Effector memory CD4-positive, alpha-beta T cell (primary cell): ENCODE results near the gene DECR2.

Source experiments
- DNase-seq, 3 donors: peaks; one replicate each; pipeline ENCODE4 v3.0.0-alpha.2; 2020
- H3K27ac ChIP-seq: 2 replicates; pipeline ENCODE4 v1.7.0; 2013; ENCODE audit warnings: mild to moderate bottlenecking, low read length, moderate library complexity; ENCODE audit not compliant: insufficient read depth, poor library complexity, severe bottlenecking
- H3K27me3 ChIP-seq: replicated peaks from 2 replicates; pipeline ENCODE4 v1.7.0; 2013; ENCODE audit warnings: mild to moderate bottlenecking, low read length; ENCODE audit not compliant: insufficient read depth, control insufficient read depth, poor library complexity, severe bottlenecking
- H3K36me3 ChIP-seq: 2 replicates; pipeline ENCODE4 v1.7.0; 2013; ENCODE audit warnings: mild to moderate bottlenecking, low read length, moderate library complexity; ENCODE audit not compliant: control insufficient read depth, insufficient read depth
- H3K4me1 ChIP-seq: 2 replicates; pipeline ENCODE4 v1.7.0; 2013; ENCODE audit warnings: low read length, mild to moderate bottlenecking; ENCODE audit not compliant: control insufficient read depth, insufficient read depth, poor library complexity, severe bottlenecking
- H3K4me3 ChIP-seq: 2 replicates; pipeline ENCODE4 v1.7.0; 2013; ENCODE audit warnings: low read length, low read depth, mild to moderate bottlenecking; ENCODE audit not compliant: insufficient read depth, poor library complexity, severe bottlenecking
- H3K9me3 ChIP-seq: 2 replicates; pipeline ENCODE4 v1.7.0; 2013; ENCODE audit warnings: mild to moderate bottlenecking, low read length, moderate library complexity; ENCODE audit not compliant: control insufficient read depth
- total RNA-seq, 3 donors: gene quantifications; one replicate each; lab custom pipeline; 2026; lab: John Stamatoyannopoulos, UW

DECR2 gene, protein sequence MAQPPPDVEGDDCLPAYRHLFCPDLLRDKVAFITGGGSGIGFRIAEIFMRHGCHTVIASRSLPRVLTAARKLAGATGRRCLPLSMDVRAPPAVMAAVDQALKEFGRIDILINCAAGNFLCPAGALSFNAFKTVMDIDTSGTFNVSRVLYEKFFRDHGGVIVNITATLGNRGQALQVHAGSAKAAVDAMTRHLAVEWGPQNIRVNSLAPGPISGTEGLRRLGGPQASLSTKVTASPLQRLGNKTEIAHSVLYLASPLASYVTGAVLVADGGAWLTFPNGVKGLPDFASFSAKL
- total RNA-seq, result 2.1 to 3.5 (median 2.2) reads per million in 3 donors

DNA sequence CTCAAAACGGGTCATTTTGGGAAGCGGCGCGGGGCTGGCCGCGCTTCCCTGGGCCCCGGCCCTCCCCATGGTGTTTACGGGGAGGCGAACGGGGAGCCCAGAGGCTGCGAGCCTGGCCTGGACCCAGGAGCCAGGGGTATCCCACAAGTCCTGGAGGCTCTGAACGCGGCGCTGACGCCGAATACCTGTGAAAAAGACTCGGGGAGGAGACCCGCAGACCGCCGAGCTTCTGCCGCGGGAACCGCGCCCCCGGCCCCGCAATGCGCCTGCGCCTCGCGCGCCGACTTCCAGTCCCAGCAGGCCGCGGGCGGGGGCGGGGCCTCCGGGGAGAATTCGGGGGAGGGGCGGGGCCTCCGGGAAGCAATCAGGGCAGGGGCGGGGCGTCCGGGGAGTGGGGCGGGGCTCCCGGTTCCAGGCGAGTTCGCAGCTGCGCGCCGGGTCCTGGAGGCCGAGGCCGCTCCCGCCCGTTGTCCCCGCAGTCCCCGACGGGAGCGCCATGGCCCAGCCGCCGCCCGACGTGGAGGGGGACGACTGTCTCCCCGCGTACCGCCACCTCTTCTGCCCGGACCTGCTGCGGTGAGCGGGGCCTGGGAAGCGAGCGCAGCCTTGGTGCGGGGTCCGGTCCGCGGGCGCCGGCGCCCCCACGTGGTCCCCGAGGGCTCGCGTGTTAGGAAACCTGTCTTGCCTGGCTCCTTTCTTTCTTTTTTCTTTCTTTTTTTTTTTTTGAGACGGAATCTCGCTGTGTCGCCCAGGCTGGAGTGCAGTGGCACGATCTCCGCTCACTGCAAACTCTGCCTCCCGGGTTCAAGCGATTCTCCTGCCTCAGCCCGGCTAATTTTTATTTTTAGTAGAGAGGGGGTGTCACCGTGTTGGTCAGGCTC is at the start of gene DECR2:
DECR2 (plus strand) TSS at position 418 of the 881 bp plus-strand sequence; CDS start at position 497, 79 bp downstream.
- H3K27ac ChIP-seq, result peak within 1 kb of the TSS; percentile 82
- H3K4me1 ChIP-seq, result peaks cover 2% of the 10 kb centered on the region
- H3K4me3 ChIP-seq, result peak within 1 kb of the TSS; percentile 81
- H3K9me3 ChIP-seq, result no peaks in the 10 kb centered on the region
- DNase-seq, result peak; percentile 97
- no peaks in the 10 kb centered on the region for H3K27me3 ChIP-seq
- no peaks in the 10 kb centered on the region for H3K36me3 ChIP-seq

DNA sequence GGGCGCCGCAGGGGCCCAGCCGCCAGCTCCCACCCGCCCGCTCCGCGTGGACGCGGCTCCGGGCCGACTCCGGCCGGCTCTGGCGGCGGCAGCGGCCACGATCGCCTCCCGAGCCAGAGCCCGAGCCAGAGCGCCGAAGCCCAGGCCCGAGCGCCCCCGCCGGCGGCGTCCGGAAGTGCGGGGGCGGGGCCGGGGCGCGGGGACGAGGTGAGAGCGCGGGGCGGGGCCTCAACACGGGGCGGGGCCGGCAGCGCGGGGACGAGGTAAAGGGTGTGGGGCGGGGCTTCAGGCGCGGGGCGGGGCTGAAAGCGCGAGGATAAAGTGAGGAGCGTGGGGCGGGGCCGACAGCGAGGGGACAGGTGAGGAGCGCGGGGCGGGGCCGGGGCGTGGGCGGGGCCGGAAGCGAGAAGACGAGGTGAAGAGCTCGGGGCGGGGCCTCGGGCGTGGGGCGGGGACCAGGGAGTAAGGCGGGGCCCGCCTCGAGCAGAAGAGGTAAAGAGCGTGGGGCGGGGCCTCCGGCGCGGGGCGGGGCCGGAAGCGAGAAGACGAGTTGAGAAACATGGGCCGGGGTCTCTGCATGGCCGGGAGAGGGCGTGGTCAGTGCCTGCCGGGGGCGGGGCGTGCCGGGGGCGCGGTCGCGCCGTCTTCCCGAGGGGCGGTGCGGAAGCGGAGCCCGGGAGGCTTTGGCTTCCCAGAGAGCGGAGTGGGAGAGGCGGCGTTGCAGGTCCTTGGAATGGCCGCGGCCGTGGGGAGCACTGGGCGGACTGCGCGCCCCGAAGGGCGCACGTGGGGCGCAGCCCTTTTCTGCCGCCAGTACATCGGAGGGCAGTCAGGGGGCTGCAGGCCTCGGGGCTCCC is 48.9 kb upstream of the DECR2 start, which contains the start of gene AXIN1:
AXIN1 (minus strand) TSS at position 177 of the 857 bp plus-strand sequence. CDS start 5,698 bp downstream, outside the sequence.
- no peaks in the 10 kb centered on the region for H3K27me3 ChIP-seq
- no peaks in the 10 kb centered on the region for H3K36me3 ChIP-seq
- H3K9me3 ChIP-seq, result no peaks in the 10 kb centered on the region
- peak within 1 kb of the TSS; percentile 48 for H3K27ac ChIP-seq
- H3K4me3 ChIP-seq, result peak within 1 kb of the TSS; percentile 52
- peaks cover 50% of the 10 kb centered on the region for H3K4me1 ChIP-seq
- peak; percentile 100 for DNase-seq

DNA sequence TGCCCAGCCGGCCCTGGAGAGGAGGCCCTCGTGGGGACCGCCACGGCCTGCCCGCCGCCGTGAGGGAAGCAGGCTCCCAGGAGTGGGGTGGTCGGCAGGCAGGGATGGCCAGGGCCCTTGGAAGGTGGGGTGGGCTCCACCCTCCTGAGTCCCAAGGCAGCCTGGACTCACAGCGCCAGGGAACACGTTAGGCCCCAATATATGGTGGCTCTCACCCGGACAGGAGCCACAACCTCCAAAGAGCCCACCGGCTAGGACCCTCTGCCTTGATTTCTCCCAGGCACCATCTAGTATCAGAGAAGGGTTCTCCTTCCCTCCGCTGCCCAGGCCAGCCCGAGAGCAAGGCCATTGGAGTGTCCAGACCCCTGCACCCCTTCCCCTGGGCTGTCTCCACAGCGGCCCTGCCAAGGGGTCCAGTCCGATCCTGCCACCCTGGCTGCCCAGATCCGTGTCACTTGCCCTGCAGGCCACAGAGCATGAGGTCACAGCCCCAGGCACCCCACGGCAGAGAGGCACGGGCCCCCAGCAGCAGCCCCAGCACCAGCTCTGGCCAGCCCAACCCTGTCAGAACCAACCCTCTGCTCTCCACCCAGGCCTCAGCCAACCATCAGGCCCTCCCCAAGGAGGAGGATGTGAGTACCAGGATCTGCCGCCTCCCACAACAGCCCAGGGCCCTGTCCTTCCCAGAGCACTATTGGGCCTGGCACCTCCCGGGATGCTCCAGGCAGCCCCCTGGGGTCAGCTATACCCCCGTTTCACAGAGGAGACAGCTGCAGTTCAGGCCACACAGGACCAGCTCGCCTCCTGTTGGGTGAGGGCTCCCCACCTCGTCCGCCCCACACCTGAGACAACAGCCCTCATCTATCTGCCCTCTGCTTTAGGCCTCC is 48.0 kb upstream of the DECR2 start:
- DNase-seq, result no peak
- Histone ChIP-seq H3K36me3 (no peaks in the 10 kb centered on the region), H3K27ac (peak overlapping the region; percentile 46), H3K4me1 (peaks cover 49% of the 10 kb centered on the region), H3K9me3 (no peaks in the 10 kb centered on the region), H3K4me3 (peak overlapping the region; percentile 33), H3K27me3 (no peaks in the 10 kb centered on the region)

DNA sequence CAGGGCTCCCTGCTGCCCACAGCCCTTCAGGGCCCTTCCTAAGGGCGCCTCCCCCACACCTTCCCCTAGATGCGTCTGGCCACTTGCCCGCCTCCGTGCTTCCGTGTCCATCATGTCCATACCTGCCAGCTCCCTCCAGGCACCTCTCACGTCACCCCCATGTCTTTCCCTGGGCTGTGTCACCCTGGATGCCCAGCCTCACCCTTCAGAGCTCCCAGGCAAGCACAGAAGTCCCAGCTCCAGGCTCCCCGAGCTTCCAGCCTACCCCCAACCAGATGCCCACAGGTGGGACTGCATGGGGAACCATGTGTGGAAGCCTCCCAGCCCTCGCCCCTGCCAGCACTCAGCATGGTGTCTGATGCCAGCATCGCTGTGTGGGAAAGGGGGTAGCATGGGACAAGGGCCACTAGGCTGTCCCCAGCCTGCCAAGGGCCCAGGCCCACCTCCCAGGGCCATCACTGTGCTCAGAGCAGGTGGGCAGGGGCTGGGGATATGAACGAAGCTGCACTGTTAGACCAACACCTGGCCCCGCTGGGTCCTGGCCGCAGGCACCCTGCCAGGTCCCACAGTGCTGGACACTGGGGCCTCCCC is 47.3 kb upstream of the DECR2 start:
- H3K4me3 ChIP-seq, result peak overlapping the region; percentile 33
- no peaks in the 10 kb centered on the region for H3K27me3 ChIP-seq
- H3K4me1 ChIP-seq, result peaks cover 47% of the 10 kb centered on the region
- H3K9me3 ChIP-seq, result no peaks in the 10 kb centered on the region
- DNase-seq, result no peak
- H3K27ac ChIP-seq, result peak overlapping the region; percentile 46
- H3K36me3 ChIP-seq, result no peaks in the 10 kb centered on the region

DNA sequence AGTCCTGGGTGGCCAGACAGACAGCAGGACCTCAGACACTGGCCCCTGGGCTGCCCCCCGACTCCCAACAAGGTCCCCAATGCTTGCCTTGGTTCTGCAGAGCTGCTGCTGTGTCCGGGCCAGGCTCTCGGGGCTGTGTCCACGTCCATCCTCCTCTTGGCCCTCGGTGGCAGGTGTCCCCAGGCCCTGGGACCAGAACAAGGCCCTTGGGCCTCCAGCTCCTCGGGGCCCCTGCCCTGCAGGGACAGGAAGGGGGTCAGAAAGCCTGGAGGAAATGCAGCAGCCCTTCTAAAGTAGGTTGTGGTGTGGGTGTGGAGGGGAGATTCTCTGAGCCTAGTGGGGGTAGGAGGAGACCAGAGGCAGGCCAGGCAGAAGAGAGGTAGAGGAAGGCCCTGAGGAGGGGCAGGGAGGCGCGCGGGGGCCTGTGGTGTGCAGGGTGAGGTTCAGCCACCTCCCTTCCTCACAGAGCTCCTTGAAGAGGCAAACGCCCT is 46.7 kb upstream of the DECR2 start:
- DNase-seq, result peak in 2 of 3 donors; percentile 32 to 36
- H3K27me3 ChIP-seq, result no peaks in the 10 kb centered on the region
- H3K36me3 ChIP-seq, result no peaks in the 10 kb centered on the region
- H3K27ac ChIP-seq, result peak overlapping the region; percentile 46
- no peaks in the 10 kb centered on the region for H3K9me3 ChIP-seq
- peaks cover 47% of the 10 kb centered on the region for H3K4me1 ChIP-seq
- H3K4me3 ChIP-seq, result peak overlapping the region; percentile 33

DNA sequence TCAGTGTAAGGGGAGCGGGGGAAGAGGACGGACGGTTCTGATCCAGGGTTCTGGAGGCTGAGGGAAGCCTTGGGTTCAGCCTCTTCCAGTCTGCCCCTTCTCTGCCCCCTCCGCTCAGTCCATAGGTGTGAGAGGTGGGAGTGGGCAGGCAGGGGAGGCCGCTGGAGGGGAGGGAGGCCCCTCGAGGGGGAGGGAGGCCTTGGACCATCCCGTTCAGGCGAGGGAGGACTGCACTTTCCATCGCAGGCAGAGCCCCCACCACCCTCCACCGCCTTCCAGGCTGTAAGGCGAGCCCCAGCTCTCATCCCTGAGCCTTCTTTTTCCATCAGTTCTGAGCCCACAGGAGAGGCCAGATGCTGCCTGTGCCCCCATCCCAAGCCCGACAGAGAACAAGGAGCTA is 44.9 kb upstream of the DECR2 start:
- Histone ChIP-seq H3K4me1 (peaks cover 45% of the 10 kb centered on the region), H3K4me3 (no peak overlapping the region), H3K36me3 (no peaks in the 10 kb centered on the region), H3K9me3 (no peaks in the 10 kb centered on the region), H3K27ac (no peak overlapping the region), H3K27me3 (no peaks in the 10 kb centered on the region)
- DNase-seq, result no peak

DNA sequence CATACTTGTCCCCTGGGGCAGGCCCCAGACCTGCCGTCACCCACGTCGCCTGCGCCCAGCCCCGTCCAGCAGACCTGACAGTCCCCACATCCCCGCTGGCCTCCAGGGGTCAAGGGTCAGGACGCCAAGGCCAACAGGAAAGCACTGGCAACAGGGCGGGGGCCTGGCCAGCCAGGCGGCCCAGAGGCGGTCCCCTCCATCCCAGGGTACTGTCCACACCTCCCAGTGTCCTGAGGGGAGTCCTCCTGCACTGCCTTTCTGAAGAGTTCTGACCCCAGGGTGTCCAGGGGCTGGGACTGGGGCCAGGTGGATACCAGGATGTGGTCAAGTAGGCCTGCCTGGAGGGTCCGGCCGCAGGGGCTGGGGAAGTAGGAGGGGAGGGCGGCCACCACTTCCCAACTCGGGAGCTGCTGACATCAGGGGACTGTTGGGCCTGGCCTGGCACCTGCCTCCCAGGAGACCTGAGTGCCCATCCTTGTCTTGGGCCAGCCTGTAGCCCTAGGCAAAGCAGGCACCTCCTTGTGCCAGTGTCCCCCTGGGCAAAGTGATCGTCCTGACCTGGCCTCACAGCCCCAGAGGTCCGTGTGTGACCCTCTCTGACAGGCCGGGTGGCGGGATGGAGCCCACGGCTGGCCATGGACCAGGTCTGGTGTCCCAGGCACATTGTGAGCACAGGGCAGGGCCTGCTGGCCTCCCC is 42.5 kb upstream of the DECR2 start:
- no peak for DNase-seq
- peaks cover 38% of the 10 kb centered on the region for H3K4me1 ChIP-seq
- no peaks in the 10 kb centered on the region for H3K36me3 ChIP-seq
- H3K9me3 ChIP-seq, result no peaks in the 10 kb centered on the region
- no peak overlapping the region for H3K4me3 ChIP-seq
- H3K27ac ChIP-seq, result no peak overlapping the region
- no peaks in the 10 kb centered on the region for H3K27me3 ChIP-seq

DNA sequence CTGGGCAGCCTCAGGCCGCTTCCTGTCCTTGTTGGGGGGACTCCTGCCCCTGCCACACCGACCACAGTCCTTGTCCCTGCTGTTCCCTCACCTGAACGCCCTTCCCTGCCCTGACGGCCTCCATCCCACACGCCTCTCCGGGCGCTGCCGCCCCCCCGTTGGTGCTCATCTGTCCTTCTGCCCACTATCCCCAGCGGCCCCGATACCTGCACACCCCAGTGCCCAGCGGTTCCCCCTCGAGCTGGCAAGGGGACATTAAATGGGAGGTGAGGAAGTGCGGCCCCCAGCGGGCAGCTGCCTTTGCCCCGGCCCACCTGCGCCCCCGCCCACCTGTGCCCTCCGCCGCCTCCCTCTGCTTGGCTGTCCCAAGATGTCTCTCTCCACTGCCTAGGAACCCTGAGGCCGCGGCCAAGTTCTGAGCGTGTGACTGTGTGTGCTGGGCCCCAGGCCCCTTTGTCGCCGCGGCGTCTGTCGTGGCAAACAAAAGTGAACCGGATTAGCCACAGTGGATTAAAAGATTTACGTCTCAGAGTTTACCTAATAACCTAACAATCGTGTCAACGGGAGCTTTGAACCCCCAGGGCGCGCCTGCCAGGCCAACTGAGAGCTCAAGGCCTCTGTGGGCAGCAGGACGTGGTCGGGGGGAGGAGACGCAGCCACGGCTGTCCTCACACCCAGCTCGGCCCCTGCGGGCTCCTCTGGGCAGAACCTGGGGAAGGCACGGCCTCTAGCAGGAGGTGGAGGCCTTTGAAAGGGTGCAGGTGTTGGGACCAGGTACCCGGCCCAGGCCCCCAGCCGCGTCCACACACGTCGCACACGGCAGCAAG is 41.6 kb upstream of the DECR2 start:
- Histone ChIP-seq H3K9me3 (no peaks in the 10 kb centered on the region), H3K27me3 (no peaks in the 10 kb centered on the region), H3K4me3 (no peak overlapping the region), H3K36me3 (no peaks in the 10 kb centered on the region), H3K27ac (no peak overlapping the region), H3K4me1 (peaks cover 29% of the 10 kb centered on the region)
- DNase-seq, result no peak
